H9 (cell line): ENCODE data around the gene ABLIM1. TPM values are rescaled to one million over a fixed set of nuclear protein-coding genes. Genes with fewer than 3 reads are reported as not detected.

ENCODE experiments used
- DNase-seq: peaks from one replicate; pipeline ENCODE4 v3.0.0-alpha.2; 2017
- H2AFZ ChIP-seq: one replicate; pipeline ENCODE4 v1.6.1; 2013; ENCODE audit warnings: mild to moderate bottlenecking, low read length, control low read depth, moderate library complexity
- H2AK5ac ChIP-seq: 2 replicates; pipeline ENCODE4 v1.6.1; 2013; ENCODE audit warnings: low read length, control low read depth, mixed read lengths; ENCODE audit not compliant: insufficient read length
- H2BK120ac ChIP-seq: one replicate; pipeline ENCODE4 v1.6.1; 2013; ENCODE audit warnings: low read depth, mild to moderate bottlenecking, low read length, control low read depth, inconsistent platforms; ENCODE audit not compliant: poor library complexity, severe bottlenecking
- H2BK12ac ChIP-seq: 2 replicates; pipeline ENCODE4 v1.6.1; 2013; ENCODE audit warnings: low read length, control low read depth, mixed read lengths, low read depth; ENCODE audit not compliant: insufficient read length
- H2BK15ac ChIP-seq: 2 replicates; pipeline ENCODE4 v1.6.1; 2013; ENCODE audit warnings: low read depth, low read length, control low read depth
- H2BK20ac ChIP-seq: one replicate; pipeline ENCODE4 v1.6.1; 2013; ENCODE audit warnings: low read depth, mild to moderate bottlenecking, low read length, control low read depth, inconsistent platforms; ENCODE audit not compliant: poor library complexity, severe bottlenecking
- H2BK5ac ChIP-seq: 2 replicates; pipeline ENCODE4 v1.6.1; 2013; ENCODE audit warnings: low read length, control low read depth, mixed read lengths; ENCODE audit not compliant: insufficient read length
- H3K14ac ChIP-seq: 2 replicates; pipeline ENCODE4 v1.6.1; 2013; ENCODE audit warnings: low read length, control low read depth; ENCODE audit not compliant: insufficient read depth
- H3K18ac ChIP-seq: 2 replicates; pipeline ENCODE4 v1.6.1; 2013; ENCODE audit warnings: low read depth, mild to moderate bottlenecking, mixed read lengths, low read length, control low read depth; ENCODE audit not compliant: insufficient read length
- H3K23ac ChIP-seq: 2 replicates; pipeline ENCODE4 v1.6.1; 2013; ENCODE audit warnings: low read length, control low read depth, mixed read lengths, low read depth; ENCODE audit not compliant: insufficient read length
- H3K23me2 ChIP-seq: 2 replicates; pipeline ENCODE4 v1.6.1; 2013; ENCODE audit warnings: low read depth, mild to moderate bottlenecking, mixed read lengths, low read length, control low read depth; ENCODE audit not compliant: insufficient read length, poor library complexity, severe bottlenecking
- H3K27ac ChIP-seq: 2 replicates; pipeline ENCODE4 v1.5.1; 2013; ENCODE audit warnings: low read length, control low read depth, mixed read lengths, low read depth; ENCODE audit not compliant: insufficient read length
- H3K27me3 ChIP-seq: 2 replicates; pipeline ENCODE4 v1.6.1; 2013; ENCODE audit warnings: low read length, control low read depth, inconsistent platforms; ENCODE audit not compliant: insufficient read depth
- H3K4ac ChIP-seq: 2 replicates; pipeline ENCODE4 v1.6.1; 2013; ENCODE audit warnings: low read depth, mild to moderate bottlenecking, control low read depth, inconsistent platforms, low read length, moderate library complexity
- H3K4me1 ChIP-seq: 2 replicates; pipeline ENCODE4 v1.6.1; 2013; ENCODE audit warnings: low read length, control low read depth, inconsistent platforms; ENCODE audit not compliant: insufficient read depth
- H3K4me2 ChIP-seq: 2 replicates; pipeline ENCODE4 v1.6.1; 2013; ENCODE audit warnings: low read length, control low read depth, mixed read lengths; ENCODE audit not compliant: insufficient read length, insufficient read depth
- H3K56ac ChIP-seq: 2 replicates; pipeline ENCODE4 v1.6.1; 2013; ENCODE audit warnings: low read depth, mild to moderate bottlenecking, mixed read lengths, low read length, control low read depth; ENCODE audit not compliant: insufficient read length
- H3K79me1 ChIP-seq: 2 replicates; pipeline ENCODE4 v1.6.1; 2013; ENCODE audit warnings: low read depth, mild to moderate bottlenecking, moderate library complexity, low read length, control low read depth, inconsistent platforms; ENCODE audit not compliant: insufficient read depth, poor library complexity, severe bottlenecking
- H3K79me2 ChIP-seq: 2 replicates; pipeline ENCODE4 v1.6.1; 2013; ENCODE audit warnings: low read length, control low read depth, inconsistent platforms; ENCODE audit not compliant: insufficient read depth
- H3K9ac ChIP-seq: 2 replicates; pipeline ENCODE4 v1.6.1; 2013; ENCODE audit warnings: low read length, control low read depth, mixed read lengths; ENCODE audit not compliant: insufficient read length; ENCODE audit errors: extremely low read depth
- H3K9me3 ChIP-seq: one replicate; pipeline ENCODE4 v1.6.1; 2013; ENCODE audit warnings: low read depth, low read length, inconsistent platforms; ENCODE audit not compliant: control insufficient read depth
- H3T11ph ChIP-seq: one replicate; pipeline ENCODE4 v1.6.1; 2013; ENCODE audit warnings: mild to moderate bottlenecking, low read length, control low read depth, inconsistent platforms
- H4K20me1 ChIP-seq: one replicate; pipeline ENCODE4 v1.6.1; 2013; ENCODE audit not compliant: control insufficient read depth, insufficient read length, insufficient read depth
- H4K5ac ChIP-seq: 2 replicates; pipeline ENCODE4 v1.6.1; 2013; ENCODE audit warnings: low read depth, mild to moderate bottlenecking, mixed read lengths, low read length, control low read depth; ENCODE audit not compliant: insufficient read length
- H4K8ac ChIP-seq: replicated peaks from 2 replicates; pipeline ENCODE4 v1.6.1; 2013; ENCODE audit warnings: low read length, control low read depth, mixed read lengths, low read depth; ENCODE audit not compliant: insufficient read length
- H4K91ac ChIP-seq: 2 replicates; pipeline ENCODE4 v1.6.1; 2013; ENCODE audit warnings: low read depth, mild to moderate bottlenecking, moderate library complexity, mixed read lengths, low read length, control low read depth; ENCODE audit not compliant: insufficient read length
- H3K27ac Mint-ChIP-seq, 3 experiments: 2 replicates in 2 of 3; 3 replicates in 1 of 3; pipeline ENCODE4 v1.8.0; 2020 to 2021; ENCODE audit warnings: mixed read lengths in 3 of 3, mild to moderate bottlenecking in 1 of 3, moderate library complexity in 1 of 3
- H3K27me3 Mint-ChIP-seq: 2 replicates; pipeline ENCODE4 v1.8.0; 2021; ENCODE audit warnings: low read depth, mild to moderate bottlenecking, moderate library complexity, mixed read lengths
- H3K36me3 Mint-ChIP-seq, 3 experiments: 2 replicates in 2 of 3; 3 replicates in 1 of 3; pipeline ENCODE4 v1.8.0; 2020 to 2021; ENCODE audit warnings: low read depth in 3 of 3, mixed read lengths in 3 of 3; ENCODE audit not compliant: insufficient read depth in 1 of 3
- H3K4me1 Mint-ChIP-seq, 2 experiments: 2 replicates each; pipeline ENCODE4 v1.8.0; 2020; ENCODE audit warnings: mixed read lengths in 2 of 2
- H3K4me3 Mint-ChIP-seq, 2 experiments: 2 replicates in 1 of 2; 3 replicates in 1 of 2; pipeline ENCODE4 v1.8.0; 2020 to 2021; ENCODE audit warnings: mild to moderate bottlenecking in 2 of 2, mixed read lengths in 2 of 2, moderate library complexity in 1 of 2
- H3K9me3 Mint-ChIP-seq, 2 experiments: 2 replicates in 1 of 2; 3 replicates in 1 of 2; pipeline ENCODE4 v1.8.0; 2020; ENCODE audit warnings: mild to moderate bottlenecking in 2 of 2, mixed read lengths in 2 of 2, moderate library complexity in 1 of 2
- CTCF ChIP-seq: fragments of 200-600 bp; sonication (generic); conservative IDR thresholded peaks from 3 replicates; pipeline ENCODE4 v1.8.0; 2021; ENCODE audit warnings: antibody characterized with exemption, mild to moderate bottlenecking
- WGBS: extraction: QIAGEN DNeasy Blood & Tissue Kit; methylation state at CpG from one replicate; pipeline ENCODE4 v1.1.7; 2013; ENCODE audit warnings: missing lambda C conversion rate, low lambda C conversion rate, mixed read lengths; ENCODE audit not compliant: insufficient read length; ENCODE audit errors: extremely low coverage; 5-methylcytosine and 5-hydroxymethylcytosine counted together
- total RNA-seq: library from RNA; stranded (reverse); gene quantifications from 2 replicates; pipeline ENCODE4 v1.2.1, GENCODE V29; 2021

Gene ABLIM1
- total RNA-seq, 1 experiment from 2014 or later = 32.1 TPM

DNA sequence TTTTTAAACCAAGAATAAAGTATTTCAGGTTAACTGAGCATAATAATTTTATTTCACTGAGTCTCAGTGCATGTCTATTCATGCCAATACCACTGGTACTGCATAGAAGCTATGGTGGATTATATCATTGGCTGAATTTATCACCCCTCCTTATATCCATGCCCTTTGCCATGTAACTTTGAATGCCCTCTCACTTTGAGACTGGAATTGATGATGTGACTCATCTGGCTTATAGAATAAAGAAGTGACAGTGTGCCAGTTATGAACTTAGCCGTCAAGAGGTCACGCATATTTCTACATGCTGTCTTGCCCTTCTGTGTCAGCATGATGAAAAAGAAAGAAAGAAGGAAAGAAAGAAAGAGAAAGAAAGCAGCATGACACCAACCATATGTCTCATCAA lies 20.7 kb upstream of the ABLIM1 start:
- H3K4me3 Mint-ChIP-seq = no peak overlapping the region
- no peaks in the 10 kb centered on the region for H3K27me3 ChIP-seq
- no peak overlapping the region for H4K5ac ChIP-seq
- H2BK120ac ChIP-seq = no peak overlapping the region
- no peak overlapping the region for H2BK15ac ChIP-seq
- H3K79me1 ChIP-seq = no peaks in the 10 kb centered on the region
- no peak overlapping the region for H3K23ac ChIP-seq
- no peaks in the 10 kb centered on the region for H3K27me3 Mint-ChIP-seq
- H3K27ac ChIP-seq = no peak overlapping the region
- H3K14ac ChIP-seq = no peak overlapping the region
- H3K4me1 Mint-ChIP-seq = peaks cover 5 to 7% of the 10 kb centered on the region in 2 experiments; a peak in 3 of 4 replicates
- H2BK5ac ChIP-seq = no peak overlapping the region
- no peaks in the 10 kb centered on the region for H3K36me3 Mint-ChIP-seq
- H3T11ph ChIP-seq = no peak overlapping the region
- H2BK20ac ChIP-seq = no peak overlapping the region
- H3K56ac ChIP-seq = no peak overlapping the region
- H2AFZ ChIP-seq = no peak overlapping the region
- H3K9me3 Mint-ChIP-seq = no peaks in the 10 kb centered on the region
- DNase-seq = no peak
- TF ChIP-seq CTCF = no peak
- no peaks in the 10 kb centered on the region for H3K23me2 ChIP-seq
- no peaks in the 10 kb centered on the region for H3K9me3 ChIP-seq
- H2BK12ac ChIP-seq = no peak overlapping the region
- H3K4me2 ChIP-seq = no peak overlapping the region
- H2AK5ac ChIP-seq = no peak overlapping the region
- no peak overlapping the region for H4K91ac ChIP-seq
- WGBS = no CpG with 5 or more reads among the region's 2 CpGs
- H3K79me2 ChIP-seq = no peaks in the 10 kb centered on the region
- H3K4me1 ChIP-seq = no peaks in the 10 kb centered on the region
- H4K20me1 ChIP-seq = no peaks in the 10 kb centered on the region
- H3K4ac ChIP-seq = no peak overlapping the region
- no peak overlapping the region for H3K27ac Mint-ChIP-seq
- no peak overlapping the region for H3K18ac ChIP-seq
- no peak overlapping the region for H3K9ac ChIP-seq
- no peak overlapping the region for H4K8ac ChIP-seq
